Activated gamma-delta T cell (primary cell): ENCODE results near the gene PSMB4.

Experiments
- DNase-seq: peaks from one replicate; lab custom pipeline; 2025; lab: John Stamatoyannopoulos, UW

The PSMB4 gene

GRCh38 chr1:151443846-151444782, 44.7 kb downstream of the PSMB4 start:
- DNase-seq = no peak

- no peak for DNase-seq
Observed at GRCh38 chr1:151444783-151445177, 45.4 kb downstream of the PSMB4 start.

GRCh38 chr1:151447696-151448095, 48.3 kb downstream of the PSMB4 start:
- no peak for DNase-seq
